RWPE2 (cell line): Measurements from ENCODE around the gene CTCF.
"Not testable (repeated sequence)": the region's sequence is repeated elsewhere in the genome, so short reads cannot be mapped to it uniquely, and the experiment has no call there.

Source experiments
- ATAC-seq: fragments of 200-7000 bp; cut with Tn5 transposase; 3 replicates; pipeline ENCODE4 v1.9.1; 2021; ENCODE audit warnings: low read depth
- DNase-seq: peaks from one replicate; pipeline ENCODE4 v3.0.0-alpha.2; 2020; ENCODE audit warnings: low spot score
- H3K27ac ChIP-seq: fragments of 450-650 bp; 2 replicates; pipeline ENCODE4 v1.5.1; 2017; ENCODE audit warnings: mild to moderate bottlenecking; ENCODE audit not compliant: poor library complexity, severe bottlenecking
- H3K27me3 ChIP-seq: fragments of 250-450 bp; sonication (Bioruptor Pico); 2 replicates; pipeline ENCODE4 v1.5.1; 2021; ENCODE audit warnings: mild to moderate bottlenecking, moderate library complexity; ENCODE audit not compliant: insufficient read depth, poor library complexity, severe bottlenecking
- H3K36me3 ChIP-seq: fragments of 250-450 bp; sonication (Bioruptor Pico); 2 replicates; pipeline ENCODE4 v1.5.1; 2020; ENCODE audit warnings: low read depth, mild to moderate bottlenecking, moderate library complexity
- H3K4me1 ChIP-seq: fragments of 250-450 bp; sonication (Bioruptor Pico); 2 replicates; pipeline ENCODE4 v1.5.1; 2021; ENCODE audit warnings: mild to moderate bottlenecking, moderate library complexity; ENCODE audit not compliant: insufficient read depth, poor library complexity, severe bottlenecking
- H3K4me3 ChIP-seq: fragments of 250-450 bp; sonication (Bioruptor Pico); 2 replicates; pipeline ENCODE4 v1.5.1; 2021; ENCODE audit warnings: mild to moderate bottlenecking, moderate library complexity; ENCODE audit not compliant: severe bottlenecking
- H3K9me3 ChIP-seq: fragments of 250-450 bp; sonication (Bioruptor Pico); 2 replicates; pipeline ENCODE4 v1.5.1; 2021; ENCODE audit warnings: mild to moderate bottlenecking, moderate library complexity; ENCODE audit not compliant: severe bottlenecking
- CTCF ChIP-seq: fragments of 450-650 bp; IDR thresholded peaks from one replicate; pipeline ENCODE4 v1.5.1; 2017; ENCODE audit warnings: mild to moderate bottlenecking, moderate library complexity; ENCODE audit not compliant: poor library complexity, severe bottlenecking

Gene CTCF

GRCh38 chr16:67529582-67530012, 32.7 kb upstream of the CTCF start:
- ATAC-seq: peak; percentile 24; the same call in 2 of the 3 replicates
- no peaks in the 10 kb centered on the region for H3K27me3 ChIP-seq
- peaks cover 5% of the 10 kb centered on the region; the same call in 1 of the 2 replicates for H3K36me3 ChIP-seq
- H3K9me3 ChIP-seq: no peaks in the 10 kb centered on the region
- peaks cover 3% of the 10 kb centered on the region for H3K4me1 ChIP-seq
- no peak for TF ChIP-seq CTCF
- peak overlapping the region; percentile 50 for H3K4me3 ChIP-seq
- H3K27ac ChIP-seq: peak overlapping the region; percentile 56
- no peak for DNase-seq

- Histone ChIP-seq H3K4me3 (peak overlapping the region; percentile 50), H3K27me3 (no peaks in the 10 kb centered on the region), H3K27ac (peak overlapping the region; percentile 56), H3K9me3 (no peaks in the 10 kb centered on the region), H3K36me3 (peaks cover 5% of the 10 kb centered on the region; the same call in 1 of the 2 replicates), H3K4me1 (peaks cover 3% of the 10 kb centered on the region)
- TF ChIP-seq CTCF: no peak
- DNase-seq (no peak), ATAC-seq (peak; percentile 53)
Observed at GRCh38 chr16:67530013-67530939, 32.0 kb upstream of the CTCF start.

- no peak for TF ChIP-seq CTCF
- no peak for ATAC-seq
- Histone ChIP-seq H3K27me3 (no peaks in the 10 kb centered on the region), H3K27ac (no peak overlapping the region), H3K9me3 (no peaks in the 10 kb centered on the region), H3K4me3 (no peak overlapping the region), H3K36me3 (peaks cover 5% of the 10 kb centered on the region; the same call in 1 of the 2 replicates), H3K4me1 (peaks cover 3% of the 10 kb centered on the region)
- DNase-seq: no peak
Observed at GRCh38 chr16:67531247-67531646, 31.1 kb upstream of the CTCF start.

GRCh38 chr16:67533024-67533560, 29.2 kb upstream of the CTCF start:
- no peak for ATAC-seq
- Histone ChIP-seq H3K9me3 (no peaks in the 10 kb centered on the region), H3K27ac (no peak overlapping the region), H3K27me3 (no peaks in the 10 kb centered on the region), H3K4me1 (peaks cover 3% of the 10 kb centered on the region), H3K4me3 (no peak overlapping the region), H3K36me3 (peaks cover 5% of the 10 kb centered on the region; the same call in 1 of the 2 replicates)
- no peak for DNase-seq
- no peak for TF ChIP-seq CTCF

- DNase-seq, ATAC-seq, H3K27me3 ChIP-seq, H3K9me3 ChIP-seq, H3K4me1 ChIP-seq, H3K4me3 ChIP-seq, H3K27ac ChIP-seq: not testable (repeated sequence)
- H3K36me3 ChIP-seq: peaks cover 13% of the 10 kb centered on the region; the same call in 1 of the 2 replicates
Observed at GRCh38 chr16:67533987-67534386, 28.3 kb upstream of the CTCF start.
